GM20000 (cell line): Measurements from ENCODE around the gene REEP3.

ENCODE experiments used
- DNase-seq: peaks from one replicate; pipeline ENCODE4 v3.0.0; 2012; ENCODE audit warnings: low spot score
- CTCF ChIP-seq: IDR thresholded peaks from 2 replicates; pipeline ENCODE4 v1.5.1; 2012; ENCODE audit warnings: mild to moderate bottlenecking, control low read depth; ENCODE audit errors: extremely low read depth, missing control alignments

Gene REEP3

GRCh38 chr10:63641799-63642198 lies 120.6 kb downstream of the REEP3 start:
- no peak for TF ChIP-seq CTCF

GRCh38 chr10:63642808-63643207 lies 121.6 kb downstream of the REEP3 start:
- DNase-seq: no peak
- TF ChIP-seq CTCF: no peak

More at GRCh38 chr10:63641799-63642198, 120.6 kb downstream of the REEP3 start:
- no peak for DNase-seq

GRCh38 chr10:63644418-63645142 lies 123.4 kb downstream of the REEP3 start:
- DNase-seq: no peak
- TF ChIP-seq CTCF: no peak

- TF ChIP-seq CTCF: no peak
- no peak for DNase-seq
Measured at GRCh38 chr10:63645195-63645594, 124.0 kb downstream of the REEP3 start.

- no peak for TF ChIP-seq CTCF
Measured at GRCh38 chr10:63646491-63646890, 125.3 kb downstream of the REEP3 start.

GRCh38 chr10:63651864-63652263 lies 130.7 kb downstream of the REEP3 start:
- no peak for TF ChIP-seq CTCF
- no peak for DNase-seq

More at GRCh38 chr10:63646491-63646890, 125.3 kb downstream of the REEP3 start:
- no peak for DNase-seq

GRCh38 chr10:63653747-63654146 lies 132.5 kb downstream of the REEP3 start:
- no peak for TF ChIP-seq CTCF
- DNase-seq: no peak
